ENCODE results near the gene TBCA. TPM values are rescaled to one million over a fixed set of nuclear protein-coding genes. Genes with fewer than 3 reads are reported as not detected.
A peak's percentile ranks its signal among the peaks of the same experiment; 100 is the strongest.

TBCA gene
- total and polyA plus RNA-seq, 4 donors = 122 to 248 (median 154) TPM

- H3K4me3 ChIP-seq = no peak overlapping the region
- DNase-seq (no peak), ATAC-seq (ENCODE audit: insufficient read depth, low FRiP score) (no peak)
- H3K9me3 ChIP-seq (ENCODE audit: control insufficient read depth in 4 of 4, insufficient read depth in 3 of 4, low read length in 3 of 4) = peaks cover 0 to 3% (median 0%) of the 10 kb centered on the region in 4 donors
- WGBS, 2 donors = 73 to 88% methylated on average over 7 of the region's 7 CpGs
- H3K9ac ChIP-seq (ENCODE audit: insufficient read depth in 1 of 2, low read length in 2 of 2) = no peak overlapping the region
- no peak overlapping the region for H3K27ac ChIP-seq (ENCODE audit: low read depth in 1 of 2, low read length in 1 of 2)
- H3K36me3 ChIP-seq (ENCODE audit: control insufficient read depth in 4 of 4, insufficient read depth in 4 of 4, low read length in 4 of 4) = no peaks in the 10 kb centered on the region
- H3K27me3 ChIP-seq (ENCODE audit: control insufficient read depth in 3 of 3, insufficient read depth in 3 of 3, low read length in 2 of 3) = no peaks in the 10 kb centered on the region
- H3K4me1 ChIP-seq (ENCODE audit: control insufficient read depth in 5 of 5, insufficient read depth in 5 of 5, low read length in 5 of 5) = peaks cover 0 to 6% (median 0%) of the 10 kb centered on the region in 5 donors
- no peak for TF ChIP-seq CTCF (IDR thresholded peaks at IDR 0.05; ENCODE audit: control extremely low read depth, extremely low read depth)
These were observed 112.9 kb downstream of the TBCA start for GRCh38 chr5:77663090-77663863.

- H3K27ac ChIP-seq (ENCODE audit: low read depth in 1 of 2, low read length in 1 of 2) = no peak overlapping the region
- H3K4me3 ChIP-seq = no peak overlapping the region
- H3K36me3 ChIP-seq (ENCODE audit: control insufficient read depth in 4 of 4, insufficient read depth in 4 of 4, low read length in 4 of 4) = no peaks in the 10 kb centered on the region
- peaks cover 0 to 6% (median 0%) of the 10 kb centered on the region in 5 donors for H3K4me1 ChIP-seq (ENCODE audit: control insufficient read depth in 5 of 5, insufficient read depth in 5 of 5, low read length in 5 of 5)
- ATAC-seq (ENCODE audit: insufficient read depth, low FRiP score) = no peak
- H3K9me3 ChIP-seq (ENCODE audit: control insufficient read depth in 4 of 4, insufficient read depth in 3 of 4, low read length in 3 of 4) = peaks cover 0 to 3% (median 0%) of the 10 kb centered on the region in 4 donors
- peak in 2 of 3 donors; percentile 36 to 50 for DNase-seq
- peaks cover 0 to 1% (median 0%) of the 10 kb centered on the region in 3 donors for H3K27me3 ChIP-seq (ENCODE audit: control insufficient read depth in 3 of 3, insufficient read depth in 3 of 3, low read length in 2 of 3)
- TF ChIP-seq CTCF (IDR thresholded peaks at IDR 0.05; ENCODE audit: control extremely low read depth, extremely low read depth) = no peak
- no peak overlapping the region for H3K9ac ChIP-seq (ENCODE audit: insufficient read depth in 1 of 2, low read length in 2 of 2)
These were observed 113.5 kb downstream of the TBCA start for GRCh38 chr5:77662635-77663034.

- Histone ChIP-seq H3K27me3 (ENCODE audit: control insufficient read depth in 3 of 3, insufficient read depth in 3 of 3, low read length in 2 of 3) (peaks cover 0 to 11% (median 0%) of the 10 kb centered on the region in 3 donors), H3K27ac (ENCODE audit: low read depth in 1 of 2, low read length in 1 of 2) (no peak overlapping the region), H3K9ac (ENCODE audit: insufficient read depth in 1 of 2, low read length in 2 of 2) (no peak overlapping the region), H3K4me3 (no peak overlapping the region), H3K36me3 (ENCODE audit: control insufficient read depth in 4 of 4, insufficient read depth in 4 of 4, low read length in 4 of 4) (no peaks in the 10 kb centered on the region), H3K9me3 (ENCODE audit: control insufficient read depth in 4 of 4, insufficient read depth in 3 of 4, low read length in 3 of 4) (peaks cover 0 to 3% (median 0%) of the 10 kb centered on the region in 4 donors), H3K4me1 (ENCODE audit: control insufficient read depth in 5 of 5, insufficient read depth in 5 of 5, low read length in 5 of 5) (peaks cover 0 to 6% (median 0%) of the 10 kb centered on the region in 5 donors)
- DNase-seq (no peak), ATAC-seq (ENCODE audit: insufficient read depth, low FRiP score) (no peak)
- TF ChIP-seq CTCF (IDR thresholded peaks at IDR 0.05; ENCODE audit: control extremely low read depth, extremely low read depth) = no peak
These were observed 117.5 kb downstream of the TBCA start for GRCh38 chr5:77658662-77659061.

Data from lung (tissue), 12 donors.